Measurements from ENCODE around the gene BACE2.

The BACE2 gene

DNA sequence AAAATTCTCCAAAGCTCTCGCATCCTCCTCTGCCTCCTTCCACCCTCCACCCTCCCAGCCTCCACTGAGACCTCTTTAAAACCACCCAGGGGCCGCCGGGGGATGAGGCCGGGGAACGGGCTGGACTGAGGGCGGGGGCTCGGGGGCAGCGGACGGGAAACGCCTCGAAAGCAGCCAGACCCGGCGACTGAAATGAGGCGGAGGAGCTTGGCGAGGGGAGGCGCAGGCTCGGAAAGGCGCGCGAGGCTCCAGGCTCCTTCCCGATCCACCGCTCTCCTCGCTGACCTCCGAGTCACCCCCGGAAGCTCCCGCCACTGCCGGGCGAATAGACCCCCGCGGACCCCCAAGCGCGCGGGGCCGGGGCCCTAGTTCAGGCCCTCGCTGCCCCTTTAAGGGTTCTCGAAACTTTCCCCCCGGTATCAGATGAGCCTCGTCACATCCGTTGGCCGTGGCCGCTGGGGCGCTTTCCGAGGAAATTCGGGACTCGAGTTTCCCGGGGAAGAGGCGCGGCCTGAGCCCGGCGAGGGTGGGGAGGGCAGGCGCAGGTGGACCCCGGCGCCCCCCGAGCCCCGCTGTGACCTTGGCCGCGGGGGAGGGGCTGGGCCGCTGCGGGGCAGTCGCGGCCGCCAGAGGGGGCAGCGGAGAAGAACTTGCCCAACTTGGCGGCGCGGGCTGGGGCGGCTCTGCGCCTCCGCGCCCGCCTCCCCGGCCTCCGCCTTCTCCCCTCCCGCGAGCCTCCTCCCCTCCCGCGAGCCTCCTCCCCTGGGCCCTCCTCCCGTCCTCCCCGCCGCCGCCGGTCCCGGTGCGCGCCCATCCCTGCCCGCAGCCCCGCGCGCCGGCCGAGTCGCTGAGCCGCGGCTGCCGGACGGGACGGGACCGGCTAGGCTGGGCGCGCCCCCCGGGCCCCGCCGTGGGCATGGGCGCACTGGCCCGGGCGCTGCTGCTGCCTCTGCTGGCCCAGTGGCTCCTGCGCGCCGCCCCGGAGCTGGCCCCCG, at the start of gene BACE2:
Gene BACE2, plus strand, starts transcription at position 813 of the 995 bp plus-strand sequence. Its CDS starts 104 bp downstream, at position 917.
- Histone ChIP-seq H3K36me3 (ENCODE audit: control insufficient read depth in 2 of 2, insufficient read depth in 1 of 2, low read length in 2 of 2) (no peaks in the 10 kb centered on the region), H3K4me3 (ENCODE audit: low read depth, low read length) (peak within 1 kb of the TSS; percentile 62), H3K4me1 (ENCODE audit: control insufficient read depth, insufficient read depth, low read length) (peaks cover 6% of the 10 kb centered on the region), H3K27ac (ENCODE audit: extremely low read depth, low read depth, low read length) (peak within 1 kb of the TSS; percentile 89), H3K9me3 (ENCODE audit: control insufficient read depth, insufficient read depth, low read depth, low read length) (no peaks in the 10 kb centered on the region)
- CTCF ChIA-PET: interaction anchor here (0.6 to 4.2 kb wide), 15 partner anchors 8 to 1806 kb away, joined by 3 to 31 read pairs (median 5); no protein-coding TSS in a partner anchor
- POLR2A ChIA-PET: interaction anchor here (1.0 kb wide), 1 partner anchor 9 kb away, joined by 3 read pairs; no protein-coding TSS in a partner anchor
- TF ChIP-seq ZNF585B (tag by site-specific recombination; IDR thresholded peaks at IDR 0.05) (no peak), ZBTB21 (tag by site-specific recombination; IDR thresholded peaks at IDR 0.05) (no peak), WT1 (tag by site-specific recombination; IDR thresholded peaks at IDR 0.05) (0 out of 2 replicates have a peak, but pooled peaks have one; percentile 9), ZEB2 (tag by site-specific recombination; IDR thresholded peaks at IDR 0.05) (peak; percentile 71), ZNF626 (tag by site-specific recombination; IDR thresholded peaks at IDR 0.05) (no peak), ZNF664 (tag by site-specific recombination; IDR thresholded peaks at IDR 0.05) (no peak), ZNF133 (tag by site-specific recombination; IDR thresholded peaks at IDR 0.05) (no peak), ZNF658 (tag by site-specific recombination; IDR thresholded peaks at IDR 0.05) (no peak), ZNF175 (tag by site-specific recombination; IDR thresholded peaks at IDR 0.05) (no peak), GLI2 (tag by site-specific recombination; IDR thresholded peaks at IDR 0.05; ENCODE audit: borderline replicate concordance, low read depth) (no peak), ZNF510 (tag by site-specific recombination; IDR thresholded peaks at IDR 0.05; ENCODE audit: insufficient replicate concordance) (no peak), MZF1 (tag by site-specific recombination; IDR thresholded peaks at IDR 0.05; ENCODE audit: borderline replicate concordance) (no peak), ZFHX2 (tag by site-specific recombination; conservative IDR thresholded peaks at IDR 0.05) (peak; percentile 69), ZNF555 (tag by site-specific recombination; conservative IDR thresholded peaks at IDR 0.05) (no peak), ZNF571 (tag by site-specific recombination; IDR thresholded peaks at IDR 0.05) (no peak), ZNF623 (tag by site-specific recombination; IDR thresholded peaks at IDR 0.05) (no peak), ZNF112 (tag by site-specific recombination; IDR thresholded peaks at IDR 0.05) (no peak), ZNF174 (tag by site-specific recombination; IDR thresholded peaks at IDR 0.05) (no peak), ZNF37A (tag by site-specific recombination; IDR thresholded peaks at IDR 0.05) (no peak; the same call in 1 of the 2 replicates), KLF10 (tag by site-specific recombination; IDR thresholded peaks at IDR 0.05) (0 out of 2 replicates have a peak, but pooled peaks have one; percentile 49), SP3 (tag by site-specific recombination; IDR thresholded peaks at IDR 0.05) (peak; percentile 56), ZNF776 (tag by site-specific recombination; IDR thresholded peaks at IDR 0.05; ENCODE audit: borderline replicate concordance) (no peak), SCRT2 (tag by site-specific recombination; IDR thresholded peaks at IDR 0.05) (no peak), ZNF280C (tag by site-specific recombination; IDR thresholded peaks at IDR 0.05) (no peak), RBAK (tag by site-specific recombination; IDR thresholded peaks at IDR 0.05) (no peak), ZNF335 (tag by site-specific recombination; conservative IDR thresholded peaks at IDR 0.05) (peak; percentile 77), ZNF19 (tag by site-specific recombination; IDR thresholded peaks at IDR 0.05; ENCODE audit: low read depth) (no peak)
- TF ChIP-seq, protein P1, sequence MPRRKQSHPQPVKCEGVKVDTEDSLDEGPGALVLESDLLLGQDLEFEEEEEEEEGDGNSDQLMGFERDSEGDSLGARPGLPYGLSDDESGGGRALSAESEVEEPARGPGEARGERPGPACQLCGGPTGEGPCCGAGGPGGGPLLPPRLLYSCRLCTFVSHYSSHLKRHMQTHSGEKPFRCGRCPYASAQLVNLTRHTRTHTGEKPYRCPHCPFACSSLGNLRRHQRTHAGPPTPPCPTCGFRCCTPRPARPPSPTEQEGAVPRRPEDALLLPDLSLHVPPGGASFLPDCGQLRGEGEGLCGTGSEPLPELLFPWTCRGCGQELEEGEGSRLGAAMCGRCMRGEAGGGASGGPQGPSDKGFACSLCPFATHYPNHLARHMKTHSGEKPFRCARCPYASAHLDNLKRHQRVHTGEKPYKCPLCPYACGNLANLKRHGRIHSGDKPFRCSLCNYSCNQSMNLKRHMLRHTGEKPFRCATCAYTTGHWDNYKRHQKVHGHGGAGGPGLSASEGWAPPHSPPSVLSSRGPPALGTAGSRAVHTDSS (tag by site-specific recombination; IDR thresholded peaks at IDR 0.05): no peak
- TF ChIP-seq, protein P2, sequence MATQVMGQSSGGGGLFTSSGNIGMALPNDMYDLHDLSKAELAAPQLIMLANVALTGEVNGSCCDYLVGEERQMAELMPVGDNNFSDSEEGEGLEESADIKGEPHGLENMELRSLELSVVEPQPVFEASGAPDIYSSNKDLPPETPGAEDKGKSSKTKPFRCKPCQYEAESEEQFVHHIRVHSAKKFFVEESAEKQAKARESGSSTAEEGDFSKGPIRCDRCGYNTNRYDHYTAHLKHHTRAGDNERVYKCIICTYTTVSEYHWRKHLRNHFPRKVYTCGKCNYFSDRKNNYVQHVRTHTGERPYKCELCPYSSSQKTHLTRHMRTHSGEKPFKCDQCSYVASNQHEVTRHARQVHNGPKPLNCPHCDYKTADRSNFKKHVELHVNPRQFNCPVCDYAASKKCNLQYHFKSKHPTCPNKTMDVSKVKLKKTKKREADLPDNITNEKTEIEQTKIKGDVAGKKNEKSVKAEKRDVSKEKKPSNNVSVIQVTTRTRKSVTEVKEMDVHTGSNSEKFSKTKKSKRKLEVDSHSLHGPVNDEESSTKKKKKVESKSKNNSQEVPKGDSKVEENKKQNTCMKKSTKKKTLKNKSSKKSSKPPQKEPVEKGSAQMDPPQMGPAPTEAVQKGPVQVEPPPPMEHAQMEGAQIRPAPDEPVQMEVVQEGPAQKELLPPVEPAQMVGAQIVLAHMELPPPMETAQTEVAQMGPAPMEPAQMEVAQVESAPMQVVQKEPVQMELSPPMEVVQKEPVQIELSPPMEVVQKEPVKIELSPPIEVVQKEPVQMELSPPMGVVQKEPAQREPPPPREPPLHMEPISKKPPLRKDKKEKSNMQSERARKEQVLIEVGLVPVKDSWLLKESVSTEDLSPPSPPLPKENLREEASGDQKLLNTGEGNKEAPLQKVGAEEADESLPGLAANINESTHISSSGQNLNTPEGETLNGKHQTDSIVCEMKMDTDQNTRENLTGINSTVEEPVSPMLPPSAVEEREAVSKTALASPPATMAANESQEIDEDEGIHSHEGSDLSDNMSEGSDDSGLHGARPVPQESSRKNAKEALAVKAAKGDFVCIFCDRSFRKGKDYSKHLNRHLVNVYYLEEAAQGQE (tag by site-specific recombination; IDR thresholded peaks at IDR 0.05): no peak
- TF ChIP-seq, protein P3, sequence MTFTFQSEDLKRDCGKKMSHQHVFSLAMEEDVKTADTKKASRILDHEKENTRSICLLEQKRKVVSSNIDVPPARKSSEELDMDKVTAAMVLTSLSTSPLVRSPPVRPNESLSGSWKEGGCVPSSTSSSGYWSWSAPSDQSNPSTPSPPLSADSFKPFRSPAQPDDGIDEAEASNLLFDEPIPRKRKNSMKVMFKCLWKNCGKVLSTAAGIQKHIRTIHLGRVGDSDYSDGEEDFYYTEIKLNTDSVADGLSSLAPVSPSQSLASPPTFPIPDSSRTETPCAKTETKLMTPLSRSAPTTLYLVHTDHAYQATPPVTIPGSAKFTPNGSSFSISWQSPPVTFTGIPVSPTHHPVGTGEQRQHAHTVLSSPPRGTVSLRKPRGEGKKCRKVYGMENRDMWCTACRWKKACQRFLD (tag by site-specific recombination; IDR thresholded peaks at IDR 0.05): no peak
